Right ventricle myocardium superior (tissue), 1 donor: Measurements from ENCODE around the gene CD99L2. TPM values are rescaled to one million over a fixed set of nuclear protein-coding genes. Genes with fewer than 3 reads are reported as not detected.
"Not testable (repeated sequence)": the region's sequence is repeated elsewhere in the genome, so short reads cannot be mapped to it uniquely, and the experiment has no call there.

Experiments used
- ATAC-seq: fragments of 200-7000 bp; cut with Tn5 transposase; one replicate; pipeline ENCODE4 v1.9.1; 2020; ENCODE audit warnings: mild to moderate bottlenecking; ENCODE audit not compliant: poor library complexity
- DNase-seq: peaks from one replicate; pipeline ENCODE4 v3.0.0-alpha.2; 2020
- intact Hi-C: fragments of 100-400 bp; cut with DNase I; formaldehyde crosslinking; loops from one replicate; pipeline ENCODE4 v1.11.2; 2022
- total RNA-seq: library from RNA; stranded (reverse); fragmentation: NEBNext Ultra II Directional; extraction: Animal tissue kit (Norgen Biotek cat#: 25700); gene quantifications from one replicate; pipeline ENCODE4 v1.2.1, GENCODE V29; 2021
- donor health status: DM: no; HTN: yes; CAD: no; lungs with severe emphysema.

Gene CD99L2
- total RNA-seq, 1 donor from 2014 or later: 71.5 TPM

- no peak for ATAC-seq
- no peak for DNase-seq
- intact Hi-C loops: loop anchor here (10.0 kb wide), 1 partner anchor 128 kb away; no protein-coding TSS in a partner anchor
Observed at GRCh38 chrX:150902434-150903109, 4.1 kb upstream of the CD99L2 start.

- peak; percentile 57 for DNase-seq
- ATAC-seq: peak; percentile 51
- intact Hi-C loops: no loop called here
Observed at GRCh38 chrX:150899191-150899757, 806 bp upstream of the CD99L2 start.

DNA sequence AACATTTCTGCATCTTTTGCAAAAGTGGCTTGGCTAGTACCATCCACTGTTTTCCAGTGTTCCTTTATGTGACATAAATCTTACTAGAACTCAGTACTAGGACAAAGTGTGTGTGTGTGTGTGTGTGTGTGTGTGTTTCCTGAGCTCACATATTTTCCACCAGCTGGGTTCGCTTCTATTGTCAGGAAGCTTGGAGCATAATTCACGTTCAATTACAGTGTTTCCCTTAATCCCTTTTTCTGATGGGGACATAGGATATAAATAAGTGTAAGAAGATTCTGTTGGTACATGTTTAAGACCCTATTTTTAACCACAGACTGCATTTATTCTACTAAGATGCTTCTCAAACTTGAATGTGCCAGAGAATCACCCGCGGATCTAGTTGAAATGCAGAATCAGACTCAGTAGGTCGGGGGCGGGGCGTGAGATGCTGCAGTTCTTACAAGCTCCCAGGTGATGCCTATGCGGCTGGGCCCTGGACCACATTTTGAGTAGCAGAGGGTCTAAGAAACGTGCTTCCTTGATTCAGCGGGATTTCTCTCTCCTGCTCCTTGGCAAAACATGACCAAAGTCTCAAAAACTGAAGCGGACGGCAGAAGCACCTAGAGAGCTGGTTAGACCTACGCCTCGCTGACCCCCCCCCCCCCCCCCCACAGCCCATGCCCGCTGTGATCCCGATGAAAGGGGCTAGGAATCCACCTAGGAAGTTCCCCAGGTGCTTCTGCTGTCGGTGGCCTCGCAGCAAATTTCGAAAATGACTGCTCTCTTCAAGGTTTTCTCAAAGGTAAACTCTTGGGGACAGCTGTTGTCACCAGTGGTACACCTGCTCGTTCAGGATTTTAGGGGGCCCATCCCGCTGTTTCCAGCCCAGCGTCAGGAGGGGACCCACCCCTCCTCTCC, 797 bp downstream of the CD99L2 start:
- ATAC-seq: no peak
- intact Hi-C loops: no loop called here
- DNase-seq: peak; percentile 55

DNA sequence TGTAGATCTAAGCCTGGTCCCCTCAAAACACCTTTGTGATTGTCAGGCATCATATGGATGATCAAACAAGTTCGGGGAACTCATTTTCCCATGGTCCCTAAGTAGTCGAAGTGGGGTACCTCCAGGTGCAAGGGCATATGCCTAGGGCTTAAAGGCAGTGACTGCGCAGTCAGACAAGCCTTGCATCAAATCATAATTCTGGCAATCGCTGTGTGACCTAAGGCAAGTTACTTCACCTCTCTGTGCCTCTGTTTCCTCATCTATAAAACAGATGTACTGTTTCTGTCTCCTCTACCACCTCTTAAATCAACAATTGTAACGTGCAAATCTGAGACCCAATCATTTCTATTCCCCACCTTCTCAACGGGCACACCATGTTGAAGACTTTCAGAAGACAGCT, 1.8 kb downstream of the CD99L2 start:
- DNase-seq: no peak
- no peak for ATAC-seq
- intact Hi-C loops: no loop called here

- intact Hi-C loops: no loop called here
- ATAC-seq: no peak
- DNase-seq: no peak
Observed at GRCh38 chrX:150893936-150894335, 4.5 kb downstream of the CD99L2 start.

DNA sequence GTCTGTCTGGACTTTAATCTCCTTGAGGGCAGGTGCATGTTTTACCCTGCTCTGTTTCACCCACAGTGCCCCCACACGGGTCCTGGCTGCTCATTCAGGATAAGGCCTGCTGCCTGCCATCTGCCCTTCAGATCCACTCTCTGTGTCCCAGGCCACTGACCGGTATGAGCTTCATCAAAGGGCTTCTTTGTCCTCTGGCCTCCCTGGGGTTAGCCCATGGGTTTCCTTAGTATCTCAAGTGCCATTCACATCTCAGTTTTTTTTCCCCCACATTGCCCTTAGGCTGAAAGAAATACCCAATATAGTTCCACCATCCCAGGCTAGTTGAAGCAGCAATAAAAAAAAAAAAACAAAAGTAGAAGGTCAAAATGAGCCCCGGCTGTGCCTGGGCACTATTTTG, 9.3 kb downstream of the CD99L2 start:
- intact Hi-C loops: no loop called here
- no peak for DNase-seq
- ATAC-seq: no peak

- intact Hi-C loops: no loop called here
Observed at GRCh38 chrX:150887906-150888465, 10.5 kb downstream of the CD99L2 start.

GRCh38 chrX:150887268-150887667, 11.2 kb downstream of the CD99L2 start:
- ATAC-seq, intact Hi-C loops, DNase-seq: not testable (repeated sequence)

More at GRCh38 chrX:150887906-150888465, 10.5 kb downstream of the CD99L2 start:
- ATAC-seq (no peak), DNase-seq (no peak)

- ATAC-seq (no peak), DNase-seq (no peak)
- intact Hi-C loops: no loop called here
Observed at GRCh38 chrX:150886381-150886780, 12.1 kb downstream of the CD99L2 start.

DNA sequence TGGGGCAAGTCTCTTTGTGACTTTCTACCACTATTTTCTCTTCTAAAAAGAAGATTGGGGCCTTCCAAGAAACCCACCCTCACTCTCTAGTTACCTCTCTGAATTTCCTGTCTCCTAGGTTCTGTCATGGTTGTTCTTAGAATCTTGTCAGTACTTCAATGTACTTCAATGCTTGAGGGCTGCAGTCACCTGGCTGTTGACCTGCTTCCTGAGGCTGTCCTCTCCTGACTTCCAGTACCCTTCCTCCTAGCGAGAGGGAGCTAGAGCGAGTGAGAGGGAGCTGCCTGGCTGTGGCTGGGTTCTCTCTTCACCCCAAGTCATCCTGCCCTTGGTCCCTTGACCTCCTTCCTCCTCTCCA, 17.7 kb downstream of the CD99L2 start:
- intact Hi-C loops: no loop called here
- DNase-seq (no peak), ATAC-seq (no peak)

GRCh38 chrX:150879855-150880807, 18.3 kb downstream of the CD99L2 start:
- DNase-seq (no peak), ATAC-seq (no peak)
- intact Hi-C loops: no loop called here

DNA sequence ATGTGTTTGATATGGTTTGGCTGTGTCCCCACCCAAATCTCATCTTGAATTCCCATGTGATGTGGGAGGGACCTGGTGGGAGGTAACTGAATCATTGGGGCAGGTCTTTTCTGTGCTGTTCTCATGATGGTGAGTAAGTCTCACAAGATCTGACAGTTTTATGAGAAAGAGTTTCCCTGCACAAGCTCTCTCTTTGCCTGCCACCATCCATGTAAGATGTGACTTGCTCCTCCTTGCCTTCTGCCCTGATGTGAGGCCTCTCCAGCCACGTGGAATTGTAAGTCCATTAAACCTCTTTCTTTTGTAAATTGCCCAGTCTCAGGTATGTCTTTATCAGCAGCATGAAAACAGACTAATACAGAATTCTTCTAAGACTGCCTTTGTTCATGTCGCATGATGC, 22.8 kb downstream of the CD99L2 start:
- ATAC-seq, intact Hi-C loops, DNase-seq: not testable (repeated sequence)

DNA sequence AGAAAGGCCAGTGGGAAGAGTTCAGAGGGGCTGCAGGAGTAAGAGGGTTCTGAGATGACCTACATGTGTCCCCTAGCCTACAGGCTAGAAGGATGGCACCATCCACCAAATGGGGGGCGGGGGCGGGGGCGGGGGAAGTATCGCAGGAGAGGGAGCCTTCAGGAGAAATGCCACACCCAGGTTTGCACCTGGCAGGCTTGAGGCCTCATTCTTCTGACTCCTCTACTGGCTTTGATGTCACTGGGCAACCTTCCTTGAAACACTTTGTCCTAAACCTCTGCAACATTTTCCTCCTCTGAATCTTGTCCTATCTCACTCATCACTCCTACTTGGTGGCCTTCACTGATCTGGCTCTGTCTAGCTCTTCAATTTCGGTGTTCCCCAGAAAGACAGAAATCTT, 24.0 kb downstream of the CD99L2 start:
- DNase-seq (no peak), ATAC-seq (no peak)
- intact Hi-C loops: no loop called here

GRCh38 chrX:150873616-150874015, 24.9 kb downstream of the CD99L2 start:
- ATAC-seq (peak; percentile 89), DNase-seq (no peak)
- intact Hi-C loops: no loop called here

DNA sequence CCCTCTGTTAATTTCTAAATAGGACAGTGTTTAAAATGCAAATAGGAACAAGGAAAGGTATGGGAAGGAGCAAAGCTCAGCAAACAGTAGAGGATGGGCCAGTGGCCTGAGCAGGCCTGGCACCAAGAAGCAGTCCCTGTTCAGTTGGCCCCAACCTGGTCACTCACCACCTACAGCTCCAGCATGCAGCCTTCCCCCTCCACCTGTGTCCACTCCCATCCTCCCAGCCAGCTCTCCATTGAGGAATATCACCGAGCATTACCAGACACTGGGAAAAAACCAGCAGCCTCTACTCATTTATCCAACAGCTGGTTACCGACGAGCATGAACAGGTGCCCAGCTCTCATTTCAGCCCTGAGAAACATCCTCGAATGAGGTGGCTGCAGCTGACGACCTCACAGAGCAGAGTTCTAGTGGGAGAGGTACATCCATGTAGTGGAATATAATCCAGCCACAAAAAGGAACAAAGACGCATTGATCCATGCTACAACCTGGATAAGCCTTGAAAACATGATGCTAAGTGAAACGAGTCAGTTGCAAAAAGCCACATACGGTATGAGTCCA, 25.6 kb downstream of the CD99L2 start:
- no peak for ATAC-seq
- intact Hi-C loops: no loop called here
- DNase-seq: no peak

GRCh38 chrX:150871341-150871811, 27.1 kb downstream of the CD99L2 start:
- DNase-seq: no peak
- no peak for ATAC-seq
- intact Hi-C loops: no loop called here

DNA sequence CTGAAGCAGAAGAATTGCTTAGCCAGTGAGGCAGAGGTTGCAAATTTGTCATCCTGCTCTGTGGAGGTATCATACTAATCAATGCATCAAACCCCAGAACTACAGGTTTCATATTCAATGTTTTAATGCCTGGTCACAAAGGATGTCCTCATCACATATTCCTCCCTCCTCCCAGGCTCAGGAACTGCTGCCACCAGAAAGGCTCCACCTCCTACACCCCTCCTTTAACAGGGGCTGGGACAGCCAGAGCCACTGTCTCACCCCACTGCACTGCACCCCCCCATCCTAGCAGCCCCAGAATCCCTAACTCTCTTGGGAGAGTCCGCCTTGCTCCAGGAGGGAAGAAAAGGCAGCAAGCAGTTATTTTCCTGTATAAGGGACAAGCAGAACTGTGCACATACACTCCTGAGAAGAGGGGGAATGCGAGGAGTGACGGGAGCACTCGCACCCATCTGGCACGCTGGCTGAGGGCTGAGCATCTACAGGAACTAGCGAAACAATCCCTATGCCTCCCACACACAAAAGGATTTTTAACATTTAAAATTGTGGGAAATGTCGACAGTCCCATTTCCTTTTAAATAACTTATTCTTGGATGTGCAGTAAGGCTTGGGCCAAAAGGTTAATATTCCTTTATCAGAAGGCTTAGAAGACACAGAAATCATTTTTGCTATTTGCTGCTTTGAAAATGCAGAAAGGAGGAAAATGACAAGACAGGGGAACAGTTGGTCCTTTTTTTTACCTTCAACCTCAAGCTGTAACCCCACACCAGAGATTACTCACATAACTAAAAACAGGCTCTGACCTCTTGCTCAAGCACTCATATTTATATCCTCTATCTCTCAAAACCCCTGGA, 27.8 kb downstream of the CD99L2 start:
- DNase-seq (no peak), ATAC-seq (no peak)
- intact Hi-C loops: no loop called here
